AG09319 (cell line): Measurements from ENCODE around the gene RGPD8.
"Not testable (repeated sequence)": the region's sequence is repeated elsewhere in the genome, so short reads cannot be mapped to it uniquely, and the experiment has no call there.

Experiments used
- DNase-seq: peaks from one replicate; pipeline ENCODE4 v3.0.0-alpha.2; 2010; ENCODE audit warnings: low read depth; ENCODE audit errors: extremely low read depth
- CTCF ChIP-seq: IDR thresholded peaks from 2 replicates; pipeline ENCODE4 v1.5.1; 2011; ENCODE audit warnings: low read depth, mild to moderate bottlenecking, inconsistent platforms, low read length, moderate library complexity

The RGPD8 gene

GRCh38 chr2:112424553-112424952, 8.9 kb downstream of the RGPD8 start:
- DNase-seq: not testable (repeated sequence)

- not testable (repeated sequence) for DNase-seq
These were observed 16.6 kb downstream of the RGPD8 start for GRCh38 chr2:112416860-112417259.

GRCh38 chr2:112360055-112360454, 73.4 kb downstream of the RGPD8 start:
- DNase-seq: not testable (repeated sequence)

GRCh38 chr2:112354335-112354734, 79.1 kb downstream of the RGPD8 start:
- not testable (repeated sequence) for DNase-seq

- DNase-seq: not testable (repeated sequence)
These were observed 80.4 kb downstream of the RGPD8 start for GRCh38 chr2:112352809-112353603.

GRCh38 chr2:112352292-112352691, 81.2 kb downstream of the RGPD8 start:
- DNase-seq: not testable (repeated sequence)

- TF ChIP-seq CTCF: no peak
- DNase-seq: no peak
These were observed 88.1 kb downstream of the RGPD8 start for GRCh38 chr2:112345030-112346027.

GRCh38 chr2:112343827-112344585, 89.4 kb downstream of the RGPD8 start:
- DNase-seq: no peak
- no peak for TF ChIP-seq CTCF

GRCh38 chr2:112342067-112342550, 91.3 kb downstream of the RGPD8 start:
- no peak for DNase-seq
- TF ChIP-seq CTCF: no peak

GRCh38 chr2:112340475-112341267, 92.8 kb downstream of the RGPD8 start:
- no peak for TF ChIP-seq CTCF

More at GRCh38 chr2:112340475-112341267, 92.8 kb downstream of the RGPD8 start:
- DNase-seq: no peak
